Smooth muscle cell (in vitro differentiated cells): ENCODE results near the gene MLH1. TPM values are rescaled to one million over a fixed set of nuclear protein-coding genes. Genes with fewer than 3 reads are reported as not detected.
"Not testable (repeated sequence)": the region's sequence is repeated elsewhere in the genome, so short reads cannot be mapped to it uniquely, and the experiment has no call there.

Experiments used
- DNase-seq: peaks from one replicate; lab custom pipeline; 2025; ENCODE audit not compliant: unreplicated experiment; lab: John Stamatoyannopoulos, UW
- H2AFZ ChIP-seq: fragments of 200-600 bp; sonication (generic); 2 replicates; pipeline ENCODE4 v1.6.0; 2016; ENCODE audit warnings: antibody characterized with exemption, low read depth, mild to moderate bottlenecking
- H3F3A ChIP-seq: fragments of 200-600 bp; sonication (generic); 2 replicates; pipeline ENCODE4 v1.6.0; 2017; ENCODE audit warnings: antibody characterized with exemption, low read depth
- H3K27ac ChIP-seq: fragments of 200-600 bp; sonication (generic); 2 replicates; pipeline ENCODE4 v1.5.1; 2016; ENCODE audit warnings: low read depth, mild to moderate bottlenecking
- H3K27me3 ChIP-seq: fragments of 200-600 bp; sonication (generic); 2 replicates; pipeline ENCODE4 v1.6.1; 2016; ENCODE audit warnings: low read depth, mild to moderate bottlenecking
- H3K36me3 ChIP-seq: fragments of 200-600 bp; sonication (generic); 2 replicates; pipeline ENCODE4 v1.5.1; 2016; ENCODE audit warnings: low read depth
- H3K4me1 ChIP-seq: fragments of 200-600 bp; sonication (generic); 2 replicates; pipeline ENCODE4 v1.5.1; 2016; ENCODE audit warnings: low read depth
- H3K4me2 ChIP-seq: fragments of 200-600 bp; sonication (generic); 2 replicates; pipeline ENCODE4 v1.6.0; 2016; ENCODE audit warnings: mild to moderate bottlenecking
- H3K4me3 ChIP-seq: fragments of 200-600 bp; sonication (generic); 2 replicates; pipeline ENCODE4 v1.5.1; 2016; ENCODE audit warnings: mild to moderate bottlenecking
- H3K79me2 ChIP-seq: fragments of 200-600 bp; sonication (generic); 2 replicates; pipeline ENCODE4 v1.6.0; 2016; ENCODE audit warnings: low read depth, mild to moderate bottlenecking
- H3K9ac ChIP-seq: fragments of 200-600 bp; sonication (generic); 2 replicates; pipeline ENCODE4 v1.6.0; 2016; ENCODE audit warnings: low read depth
- H3K9me3 ChIP-seq: fragments of 200-600 bp; sonication (generic); replicated peaks from 2 replicates; pipeline ENCODE4 v1.5.1; 2016; ENCODE audit warnings: low read depth
- H4K20me1 ChIP-seq: fragments of 200-600 bp; sonication (generic); 2 replicates; pipeline ENCODE4 v1.6.0; 2016; ENCODE audit warnings: low read depth
- CTCF ChIP-seq: fragments of 200-600 bp; sonication (generic); IDR thresholded peaks from 2 replicates; pipeline ENCODE4 v1.5.1; 2017; ENCODE audit warnings: borderline replicate concordance, mild to moderate bottlenecking, antibody characterized with exemption; ENCODE audit not compliant: insufficient read depth, poor library complexity, severe bottlenecking
- WGBS: methylation state at CpG from one replicate; pipeline ENCODE4 v1.1.7; 2016; ENCODE audit warnings: low lambda C conversion rate; 5-methylcytosine and 5-hydroxymethylcytosine counted together
- polyA plus RNA-seq: library from polyadenylated mRNA; unstranded; fragments of >200 nt; fragmentation: Nextera tagmentation; extraction: Ambion mirVana; gene quantifications from 2 replicates; pipeline ENCODE4 v1.2.1, GENCODE V29; 2016
- total RNA-seq: library from RNA; depleted of rRNA; stranded (reverse); fragments of >200 nt; gene quantifications from 2 replicates; pipeline ENCODE4 v1.2.3, GENCODE V29; 2014

Gene MLH1
- total and polyA plus RNA-seq, 2 experiments from 2014 or later = 22.6 to 28.3 TPM

- no peak overlapping the region for H3K27ac ChIP-seq
- H3K9me3 ChIP-seq = no peaks in the 10 kb centered on the region
- H3K4me2 ChIP-seq = no peak overlapping the region
- H3K27me3 ChIP-seq = no peaks in the 10 kb centered on the region
- no peaks in the 10 kb centered on the region for H3F3A ChIP-seq
- no peak for DNase-seq
- H3K36me3 ChIP-seq = no peaks in the 10 kb centered on the region
- H3K79me2 ChIP-seq = no peaks in the 10 kb centered on the region
- TF ChIP-seq CTCF = no peak
- no peak overlapping the region for H3K4me3 ChIP-seq
- H3K9ac ChIP-seq = no peak overlapping the region
- no peaks in the 10 kb centered on the region for H3K4me1 ChIP-seq
- no peaks in the 10 kb centered on the region for H4K20me1 ChIP-seq
- no peak overlapping the region for H2AFZ ChIP-seq
- WGBS = 95% methylated on average over 4 of the region's 4 CpGs
Measured at GRCh38 chr3:36960502-36960901, 32.8 kb upstream of the MLH1 start.

DNA sequence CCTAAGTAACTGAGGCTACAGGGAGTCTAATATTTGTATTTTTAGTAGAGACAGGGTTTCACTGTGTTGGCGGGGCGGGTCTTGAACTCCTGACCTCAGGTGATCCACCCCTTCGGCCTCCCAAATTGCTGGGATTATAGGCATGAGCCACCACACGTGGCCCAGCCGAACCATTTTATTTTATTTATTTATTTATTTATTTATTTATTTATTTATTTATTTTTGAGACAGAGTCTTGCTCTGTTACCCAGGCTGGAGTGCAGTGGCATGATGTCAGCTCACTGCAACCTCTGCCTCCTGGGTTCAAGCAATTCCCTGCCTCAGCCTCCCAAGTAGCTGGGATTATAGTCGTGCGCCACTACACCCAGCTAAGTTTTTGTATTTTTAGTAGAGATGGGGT is 30.3 kb upstream of the MLH1 start:
- H2AFZ ChIP-seq, H3K4me1 ChIP-seq, H3K79me2 ChIP-seq, H3F3A ChIP-seq, H3K36me3 ChIP-seq, H3K27me3 ChIP-seq, H3K4me2 ChIP-seq, H4K20me1 ChIP-seq, H3K9ac ChIP-seq, H3K4me3 ChIP-seq, DNase-seq, H3K9me3 ChIP-seq, H3K27ac ChIP-seq: not testable (repeated sequence)
- 97% methylated on average over 7 of the region's 7 CpGs for WGBS

DNA sequence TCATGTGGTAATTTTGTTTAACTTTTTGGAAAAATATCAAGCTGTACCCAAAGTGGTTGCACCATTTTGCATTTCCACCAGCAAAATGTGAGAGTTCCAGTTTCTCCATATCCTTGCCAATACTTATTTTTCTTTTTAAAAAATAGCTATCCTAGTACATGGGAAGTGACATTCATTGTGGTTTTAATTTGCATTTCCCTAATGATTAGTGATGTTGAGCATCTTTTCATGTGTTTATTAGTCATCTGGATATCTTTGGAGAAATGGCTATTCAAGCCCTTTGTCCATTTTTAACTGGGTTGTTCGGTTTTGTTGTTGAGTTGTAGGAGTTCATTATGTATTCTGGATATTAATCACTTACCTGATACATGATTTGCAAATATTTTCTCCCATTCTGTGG is 29.0 kb upstream of the MLH1 start:
- Histone ChIP-seq H3K4me3 (no peak overlapping the region), H3F3A (no peaks in the 10 kb centered on the region), H3K9me3 (no peaks in the 10 kb centered on the region), H2AFZ (no peak overlapping the region), H4K20me1 (no peaks in the 10 kb centered on the region), H3K4me2 (no peak overlapping the region), H3K36me3 (no peaks in the 10 kb centered on the region), H3K4me1 (peaks cover 2% of the 10 kb centered on the region), H3K9ac (no peak overlapping the region), H3K79me2 (no peaks in the 10 kb centered on the region), H3K27ac (no peak overlapping the region), H3K27me3 (no peaks in the 10 kb centered on the region)
- no peak for TF ChIP-seq CTCF
- 85% methylated on average over 1 of the region's 1 CpG for WGBS
- no peak for DNase-seq

DNA sequence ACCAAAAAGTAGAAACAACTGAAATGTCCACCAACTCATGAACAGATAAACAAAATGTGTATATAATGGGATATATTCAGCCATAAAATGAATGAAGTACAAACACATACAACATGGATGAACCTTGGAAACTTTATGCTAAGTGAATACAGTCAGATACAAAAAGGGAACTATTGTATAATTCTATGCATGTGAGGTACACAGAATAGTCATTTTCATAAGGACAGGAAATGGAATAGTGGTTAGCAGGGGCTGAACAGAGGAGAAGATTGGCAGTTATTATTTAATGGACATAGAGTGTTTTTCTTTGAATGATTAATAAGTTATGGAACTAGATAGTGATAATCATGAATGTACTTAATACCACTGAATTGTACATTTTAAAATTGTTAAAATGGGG is 28.5 kb upstream of the MLH1 start:
- H3K4me1 ChIP-seq = peaks cover 7% of the 10 kb centered on the region

More for the DNA sequence above, 28.5 kb upstream of the MLH1 start:
- no peak overlapping the region for H3K9ac ChIP-seq
- no peaks in the 10 kb centered on the region for H4K20me1 ChIP-seq
- peak overlapping the region; percentile 78 for H3K27ac ChIP-seq
- no peak for DNase-seq
- H3K4me2 ChIP-seq = no peak overlapping the region
- no peaks in the 10 kb centered on the region for H3K9me3 ChIP-seq
- no peak for TF ChIP-seq CTCF
- H2AFZ ChIP-seq = no peak overlapping the region
- H3F3A ChIP-seq = no peaks in the 10 kb centered on the region
- no peaks in the 10 kb centered on the region for H3K79me2 ChIP-seq
- no peaks in the 10 kb centered on the region for H3K36me3 ChIP-seq
- H3K4me3 ChIP-seq = no peak overlapping the region
- no peaks in the 10 kb centered on the region for H3K27me3 ChIP-seq
